Measurements from ENCODE around the gene SP7.
A peak's percentile ranks its signal among the peaks of the same experiment; 100 is the strongest.
"Not testable (repeated sequence)": the region's sequence is repeated elsewhere in the genome, so short reads cannot be mapped to it uniquely, and the experiment has no call there.

Gene SP7

GRCh38 chr12:53338017-53338416 is 1.9 kb upstream of the SP7 start:
- no peak for DNase-seq (ENCODE audit: low read depth)
- no peak overlapping the region for H3K4me3 ChIP-seq (ENCODE audit: low read depth, low read length)
- TF ChIP-seq CTCF (conservative IDR thresholded peaks at IDR 0.05; ENCODE audit: low read depth, low read length): no peak

GRCh38 chr12:53334822-53335221 is 1.3 kb downstream of the SP7 start:
- no peak for TF ChIP-seq CTCF (conservative IDR thresholded peaks at IDR 0.05; ENCODE audit: low read depth, low read length)
- no peak for DNase-seq (ENCODE audit: low read depth)

GRCh38 chr12:53333845-53334244 is 2.3 kb downstream of the SP7 start:
- no peak for TF ChIP-seq CTCF (conservative IDR thresholded peaks at IDR 0.05; ENCODE audit: low read depth, low read length)
- no peak overlapping the region for H3K4me3 ChIP-seq (ENCODE audit: low read depth, low read length)
- no peak for DNase-seq (ENCODE audit: low read depth)

More at GRCh38 chr12:53334822-53335221, 1.3 kb downstream of the SP7 start:
- no peak overlapping the region for H3K4me3 ChIP-seq (ENCODE audit: low read depth, low read length)

- no peak for TF ChIP-seq CTCF (conservative IDR thresholded peaks at IDR 0.05; ENCODE audit: low read depth, low read length)
- DNase-seq (ENCODE audit: low read depth): no peak
- H3K4me3 ChIP-seq (ENCODE audit: low read depth, low read length): no peak overlapping the region
Observed at GRCh38 chr12:53333289-53333688, 2.9 kb downstream of the SP7 start.

GRCh38 chr12:53332744-53333143 is 3.4 kb downstream of the SP7 start:
- DNase-seq (ENCODE audit: low read depth): no peak
- TF ChIP-seq CTCF (conservative IDR thresholded peaks at IDR 0.05; ENCODE audit: low read depth, low read length): no peak

GRCh38 chr12:53332339-53332738 is 3.8 kb downstream of the SP7 start:
- not testable (repeated sequence) for DNase-seq (ENCODE audit: low read depth); H3K4me3 ChIP-seq (ENCODE audit: low read depth, low read length)

More at GRCh38 chr12:53332744-53333143, 3.4 kb downstream of the SP7 start:
- no peak overlapping the region for H3K4me3 ChIP-seq (ENCODE audit: low read depth, low read length)

- DNase-seq (ENCODE audit: low read depth): no peak
- no peak for TF ChIP-seq CTCF (conservative IDR thresholded peaks at IDR 0.05; ENCODE audit: low read depth, low read length)
- no peak overlapping the region for H3K4me3 ChIP-seq (ENCODE audit: low read depth, low read length)
Observed at GRCh38 chr12:53330671-53331070, 5.5 kb downstream of the SP7 start.

- peak; percentile 8 for TF ChIP-seq CTCF (conservative IDR thresholded peaks at IDR 0.05; ENCODE audit: low read depth, low read length)
- H3K4me3 ChIP-seq (ENCODE audit: low read depth, low read length): no peak overlapping the region
- no peak for DNase-seq (ENCODE audit: low read depth)
Observed at GRCh38 chr12:53328043-53328435, 8.1 kb downstream of the SP7 start.

All from choroid plexus epithelial cell (primary cell).